ENCODE data around the gene PDE11A.

DNA sequence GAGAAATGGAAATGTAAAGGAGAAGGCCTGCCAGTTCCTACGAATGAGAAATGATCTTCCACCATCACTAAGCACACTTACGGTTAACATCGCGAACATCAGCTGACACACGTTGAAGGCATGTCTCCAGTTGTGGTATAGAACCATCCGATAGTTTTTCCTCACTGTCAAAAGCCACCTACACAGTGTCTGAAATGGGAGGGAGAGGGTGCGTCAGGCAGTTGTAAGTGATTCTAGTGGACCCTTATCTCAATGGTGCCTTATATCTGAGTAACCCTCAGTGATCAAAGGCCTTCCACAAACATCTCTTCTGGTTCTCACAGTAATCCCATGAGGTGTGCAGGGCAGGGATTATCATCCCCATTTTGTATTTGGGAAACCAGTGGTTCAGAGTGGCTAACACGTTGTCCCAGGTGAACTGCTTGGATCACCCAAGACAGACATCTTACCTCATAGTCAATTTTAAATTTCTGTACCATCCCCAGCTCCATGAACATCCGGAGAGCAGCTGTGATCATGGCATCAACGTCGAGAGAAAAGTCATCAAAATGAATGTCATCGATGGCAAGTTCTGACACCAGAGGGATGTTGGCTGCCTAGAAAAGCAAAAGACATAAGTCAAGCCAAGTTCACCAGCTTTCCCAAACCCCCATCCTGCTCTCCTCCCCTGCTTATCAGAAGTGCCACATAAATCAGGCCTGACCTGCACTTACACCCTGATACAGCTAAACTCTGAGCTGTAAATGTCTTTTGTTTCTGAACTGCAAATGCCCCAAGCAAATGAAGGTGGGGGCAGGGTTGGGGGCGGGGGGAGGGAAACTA, 344.8 kb downstream of the PDE11A start:
- TF ChIP-seq POLR2A (IDR thresholded peaks at IDR 0.05; ENCODE audit: low read depth, low read length): no peak
- TF ChIP-seq TAF1 (IDR thresholded peaks at IDR 0.05; ENCODE audit: low read depth, low read length): no peak
- TF ChIP-seq PAX5 (IDR thresholded peaks at IDR 0.05; ENCODE audit: insufficient read depth, low read length, severe bottlenecking): no peak
- TF ChIP-seq POLR2AphosphoS5 (IDR thresholded peaks at IDR 0.05; ENCODE audit: low read depth, low read length): no peak
